Upper lobe of right lung (tissue), 1 donor: ENCODE data around the gene CDH13. TPM values are rescaled to one million over a fixed set of nuclear protein-coding genes. Genes with fewer than 3 reads are reported as not detected.

Experiments used
- ATAC-seq: fragments of 200-7000 bp; cut with Tn5 transposase; one replicate; pipeline ENCODE4 v1.9.1; 2020; ENCODE audit warnings: mild to moderate bottlenecking, moderate library complexity
- DNase-seq: peaks from one replicate; pipeline ENCODE4 v3.0.0-alpha.2; 2020
- H3K27ac ChIP-seq: fragments of 200-600 bp; one replicate; pipeline ENCODE4 v1.8.0; 2022
- H3K27me3 ChIP-seq: fragments of 200-600 bp; one replicate; pipeline ENCODE4 v1.8.0; 2022; ENCODE audit warnings: mild to moderate bottlenecking
- H3K36me3 ChIP-seq: fragments of 200-600 bp; one replicate; pipeline ENCODE4 v1.8.0; 2022
- H3K4me1 ChIP-seq: fragments of 200-600 bp; one replicate; pipeline ENCODE4 v1.8.0; 2022
- H3K4me3 ChIP-seq: fragments of 200-600 bp; one replicate; pipeline ENCODE4 v1.8.0; 2022; ENCODE audit warnings: mild to moderate bottlenecking
- H3K9me3 ChIP-seq: fragments of 200-600 bp; one replicate; pipeline ENCODE4 v1.8.0; 2022
- CTCF ChIP-seq: fragments of 200-600 bp; IDR thresholded peaks from one replicate; pipeline ENCODE4 v1.8.0; 2022; ENCODE audit warnings: antibody characterized with exemption
- intact Hi-C: fragments of 100-400 bp; cut with DNase I; formaldehyde crosslinking; loops from one replicate; pipeline ENCODE4 v1.11.0; 2022
- total RNA-seq: library from RNA; stranded (reverse); fragmentation: NEBNext Ultra II Directional; extraction: Animal tissue kit (Norgen Biotek cat#: 25700); gene quantifications from one replicate; pipeline ENCODE4 v1.2.1, GENCODE V29; 2021
- donor health status: DM: no; HTN: yes; CAD: no; lungs with severe emphysema.

Gene CDH13
- total RNA-seq, 1 donor from 2014 or later, result 27.2 TPM

- H3K4me1 ChIP-seq, result no peaks in the 10 kb centered on the region
- H3K9me3 ChIP-seq, result no peaks in the 10 kb centered on the region
- no peaks in the 10 kb centered on the region for H3K27me3 ChIP-seq
- no peak overlapping the region for H3K27ac ChIP-seq
- no peaks in the 10 kb centered on the region for H3K36me3 ChIP-seq
- ATAC-seq (no peak), DNase-seq (no peak)
- H3K4me3 ChIP-seq, result no peak overlapping the region
- TF ChIP-seq CTCF, result no peak
- intact Hi-C loops, result no loop called here
Observed at GRCh38 chr16:82878466-82878865, 251.7 kb downstream of the CDH13 start.

- Histone ChIP-seq H3K4me1 (no peaks in the 10 kb centered on the region), H3K9me3 (no peaks in the 10 kb centered on the region), H3K4me3 (no peak overlapping the region), H3K27me3 (no peaks in the 10 kb centered on the region), H3K27ac (no peak overlapping the region), H3K36me3 (no peaks in the 10 kb centered on the region)
- ATAC-seq (no peak), DNase-seq (no peak)
- TF ChIP-seq CTCF, result no peak
- intact Hi-C loops, result no loop called here
Observed at GRCh38 chr16:82880346-82880745, 253.6 kb downstream of the CDH13 start.

- H3K9me3 ChIP-seq, result no peaks in the 10 kb centered on the region
- H3K4me1 ChIP-seq, result no peaks in the 10 kb centered on the region
- no peaks in the 10 kb centered on the region for H3K27me3 ChIP-seq
- TF ChIP-seq CTCF, result no peak
- intact Hi-C loops, result no loop called here
- DNase-seq, result no peak
- ATAC-seq, result no peak
- H3K4me3 ChIP-seq, result no peak overlapping the region
- no peaks in the 10 kb centered on the region for H3K36me3 ChIP-seq
- no peak overlapping the region for H3K27ac ChIP-seq
Observed at GRCh38 chr16:82881516-82881915, 254.7 kb downstream of the CDH13 start.

GRCh38 chr16:82882226-82882625 is 255.5 kb downstream of the CDH13 start:
- no peak for TF ChIP-seq CTCF
- no peak for DNase-seq

GRCh38 chr16:82882982-82883835 is 256.4 kb downstream of the CDH13 start:
- Histone ChIP-seq H3K4me3 (no peak overlapping the region), H3K9me3 (no peaks in the 10 kb centered on the region), H3K27ac (no peak overlapping the region), H3K4me1 (no peaks in the 10 kb centered on the region), H3K36me3 (no peaks in the 10 kb centered on the region), H3K27me3 (no peaks in the 10 kb centered on the region)
- DNase-seq, result no peak
- intact Hi-C loops, result no loop called here
- no peak for TF ChIP-seq CTCF
- no peak for ATAC-seq

More at GRCh38 chr16:82882226-82882625, 255.5 kb downstream of the CDH13 start:
- Histone ChIP-seq H3K27me3 (no peaks in the 10 kb centered on the region), H3K4me1 (no peaks in the 10 kb centered on the region), H3K36me3 (no peaks in the 10 kb centered on the region), H3K4me3 (no peak overlapping the region), H3K27ac (no peak overlapping the region), H3K9me3 (no peaks in the 10 kb centered on the region)
- intact Hi-C loops, result no loop called here
- ATAC-seq, result no peak
